Type B pancreatic cell (in vitro differentiated cells): ENCODE data around the gene C4orf50. TPM values are rescaled to one million over a fixed set of nuclear protein-coding genes. Genes with fewer than 3 reads are reported as not detected.

ENCODE experiments used
- DNase-seq: peaks from one replicate; pipeline ENCODE4 v3.0.0; 2021; ENCODE audit warnings: mixed read lengths; ENCODE audit not compliant: unreplicated experiment; ENCODE audit errors: extremely low spot score
- H3K27ac Mint-ChIP-seq: 2 replicates; pipeline ENCODE4 v1.8.0; 2021; ENCODE audit warnings: mild to moderate bottlenecking, mixed read lengths
- H3K27me3 Mint-ChIP-seq: 2 replicates; pipeline ENCODE4 v1.8.0; 2021; ENCODE audit warnings: mixed read lengths
- H3K36me3 Mint-ChIP-seq: 2 replicates; pipeline ENCODE4 v1.8.0; 2021; ENCODE audit warnings: mixed read lengths
- H3K4me1 Mint-ChIP-seq: one replicate; pipeline ENCODE4 v1.8.0; 2021; ENCODE audit warnings: mixed read lengths; ENCODE audit not compliant: unreplicated experiment
- H3K4me3 Mint-ChIP-seq: 2 replicates; pipeline ENCODE4 v1.8.0; 2021; ENCODE audit warnings: mild to moderate bottlenecking, mixed read lengths
- H3K9me3 Mint-ChIP-seq: 2 replicates; pipeline ENCODE4 v1.8.0; 2021; ENCODE audit warnings: mixed read lengths
- CTCF ChIP-seq: fragments of 200-600 bp; sonication (generic); conservative IDR thresholded peaks from 2 replicates; pipeline ENCODE4 v1.5.0; 2021; ENCODE audit warnings: antibody characterized with exemption, mild to moderate bottlenecking
- total RNA-seq: library from RNA; stranded (reverse); gene quantifications from 2 replicates; pipeline ENCODE4 v1.2.1, GENCODE V29; 2021; ENCODE audit warnings: low replicate concordance

The C4orf50 gene
- total RNA-seq, 1 donor from 2014 or later = 0.19 TPM

- Mint-ChIP-seq H3K4me3 (no peak overlapping the region), H3K27ac (no peak overlapping the region), H3K9me3 (no peaks in the 10 kb centered on the region), H3K27me3 (peaks cover 81% of the 10 kb centered on the region), H3K4me1 (peaks cover 4% of the 10 kb centered on the region), H3K36me3 (no peaks in the 10 kb centered on the region)
- no peak for DNase-seq
- no peak for TF ChIP-seq CTCF
Observed at GRCh38 chr4:5885733-5886132, 132.5 kb downstream of the C4orf50 start.

GRCh38 chr4:5884796-5885195 is 133.4 kb downstream of the C4orf50 start:
- no peak overlapping the region for H3K27ac Mint-ChIP-seq
- no peak overlapping the region for H3K4me3 Mint-ChIP-seq
- no peaks in the 10 kb centered on the region for H3K36me3 Mint-ChIP-seq
- H3K27me3 Mint-ChIP-seq = peaks cover 74% of the 10 kb centered on the region
- H3K9me3 Mint-ChIP-seq = no peaks in the 10 kb centered on the region
- H3K4me1 Mint-ChIP-seq = peaks cover 4% of the 10 kb centered on the region
- no peak for DNase-seq
- no peak for TF ChIP-seq CTCF

- no peaks in the 10 kb centered on the region for H3K36me3 Mint-ChIP-seq
- H3K4me3 Mint-ChIP-seq = no peak overlapping the region
- TF ChIP-seq CTCF = no peak
- no peaks in the 10 kb centered on the region for H3K4me1 Mint-ChIP-seq
- H3K9me3 Mint-ChIP-seq = no peaks in the 10 kb centered on the region
- H3K27ac Mint-ChIP-seq = no peak overlapping the region
- H3K27me3 Mint-ChIP-seq = peaks cover 69% of the 10 kb centered on the region
- DNase-seq = no peak
Observed at GRCh38 chr4:5883916-5884315, 134.3 kb downstream of the C4orf50 start.

- Mint-ChIP-seq H3K9me3 (no peaks in the 10 kb centered on the region), H3K27ac (no peak overlapping the region), H3K27me3 (peaks cover 70% of the 10 kb centered on the region), H3K4me3 (no peak overlapping the region), H3K36me3 (no peaks in the 10 kb centered on the region), H3K4me1 (no peaks in the 10 kb centered on the region)
- no peak for DNase-seq
- TF ChIP-seq CTCF = no peak
Observed at GRCh38 chr4:5882947-5883346, 135.3 kb downstream of the C4orf50 start.

- H3K27me3 Mint-ChIP-seq = peaks cover 58% of the 10 kb centered on the region
- no peak overlapping the region for H3K27ac Mint-ChIP-seq
- no peak for TF ChIP-seq CTCF
- no peak overlapping the region for H3K4me3 Mint-ChIP-seq
- no peak for DNase-seq
- no peaks in the 10 kb centered on the region for H3K4me1 Mint-ChIP-seq
- no peaks in the 10 kb centered on the region for H3K36me3 Mint-ChIP-seq
- no peaks in the 10 kb centered on the region for H3K9me3 Mint-ChIP-seq
Observed at GRCh38 chr4:5881340-5881739, 136.9 kb downstream of the C4orf50 start.

- peaks cover 31% of the 10 kb centered on the region for H3K27me3 Mint-ChIP-seq
- no peak for TF ChIP-seq CTCF
- H3K36me3 Mint-ChIP-seq = no peaks in the 10 kb centered on the region
- no peak for DNase-seq
- no peak overlapping the region for H3K27ac Mint-ChIP-seq
- peaks cover 4% of the 10 kb centered on the region for H3K4me1 Mint-ChIP-seq
- H3K4me3 Mint-ChIP-seq = no peak overlapping the region
- H3K9me3 Mint-ChIP-seq = no peaks in the 10 kb centered on the region
Observed at GRCh38 chr4:5878359-5878758, 139.9 kb downstream of the C4orf50 start.
